Tibial artery (tissue), 4 donors: Measurements from ENCODE around the gene GFM1.
"Not testable (repeated sequence)": the region's sequence is repeated elsewhere in the genome, so short reads cannot be mapped to it uniquely, and the experiment has no call there.

ENCODE experiments used
- DNase-seq, 2 donors: peaks; one replicate each; pipeline ENCODE4 v3.0.0-alpha.2; 2019
- H3K27ac ChIP-seq, 2 donors: fragments of 200-600 bp; sonication (generic) in 1 of 2; 1 replicate in 1 of 2; 2 replicates in 1 of 2; pipeline ENCODE4 v1.5.1; 2018 to 2019; ENCODE audit warnings: mild to moderate bottlenecking in 1 of 2
- H3K27me3 ChIP-seq, 2 donors: fragments of 200-600 bp; sonication (generic) in 1 of 2; one replicate each; pipeline versions ENCODE4 v1.5.1 to v1.6.0; 2016 to 2019
- H3K36me3 ChIP-seq, 3 donors: fragments of 200-600 bp; sonication (generic) in 2 of 3; one replicate each; pipeline ENCODE4 v1.5.1; 2016 to 2019; ENCODE audit warnings: mild to moderate bottlenecking in 2 of 3
- H3K4me1 ChIP-seq, 4 donors: fragments of 200-600 bp; sonication (generic) in 2 of 4; 1 replicate in 3 of 4; 2 replicates in 1 of 4; pipeline ENCODE4 v1.5.1; 2016 to 2019
- H3K4me3 ChIP-seq, 2 donors: fragments of 200-600 bp; sonication (generic) in 1 of 2; 1 replicate in 1 of 2; 2 replicates in 1 of 2; pipeline ENCODE4 v1.5.1; 2018 to 2019; ENCODE audit warnings: mild to moderate bottlenecking in 2 of 2
- H3K9me3 ChIP-seq, 3 donors: fragments of 200-600 bp; sonication (generic) in 1 of 3; one replicate each; pipeline ENCODE4 v1.5.1; 2016 to 2019
- intact Hi-C: fragments of 100-400 bp; cut with DNase I; formaldehyde crosslinking; loops from one replicate; pipeline ENCODE4 v1.15.0; 2023; ENCODE audit warnings: low total_unique reads
- TF ChIP-seq, protein P1 (sequence below), 2 experiments: fragments of 200-600 bp in 1 of 2; fragments of 450-650 bp in 1 of 2; IDR thresholded peaks; one replicate each; pipeline ENCODE4 v1.5.1; 2017 to 2019; ENCODE audit warnings: antibody characterized with exemption in 2 of 2, mild to moderate bottlenecking in 1 of 2, moderate library complexity in 1 of 2

Gene GFM1

DNA sequence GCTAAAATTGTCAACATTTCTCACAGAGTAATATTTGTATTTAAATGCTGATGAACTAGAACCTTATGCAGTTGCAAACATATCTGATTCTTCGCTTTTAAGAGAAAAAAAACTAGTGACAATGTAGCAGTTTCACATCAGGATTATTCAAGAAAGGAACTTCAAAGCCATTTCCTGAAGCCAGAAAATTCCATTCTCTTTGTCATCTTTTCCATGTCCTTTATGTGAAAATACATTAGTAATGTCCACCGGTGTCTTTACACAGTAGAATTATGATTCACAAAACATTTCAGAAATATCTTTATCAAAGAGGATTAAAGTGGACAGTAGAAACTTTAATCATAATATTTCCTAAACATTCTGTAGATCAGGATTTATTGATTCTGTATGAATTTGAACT, 40.8 kb downstream of the GFM1 start:
- Histone ChIP-seq H3K4me3 (no peak overlapping the region), H3K27me3 (no peaks in the 10 kb centered on the region), H3K36me3 (peaks cover 5 to 25% (median 19%) of the 10 kb centered on the region in 3 donors), H3K27ac (no peak overlapping the region), H3K9me3 (no peaks in the 10 kb centered on the region), H3K4me1 (no peaks in the 10 kb centered on the region)
- TF ChIP-seq, protein P1, sequence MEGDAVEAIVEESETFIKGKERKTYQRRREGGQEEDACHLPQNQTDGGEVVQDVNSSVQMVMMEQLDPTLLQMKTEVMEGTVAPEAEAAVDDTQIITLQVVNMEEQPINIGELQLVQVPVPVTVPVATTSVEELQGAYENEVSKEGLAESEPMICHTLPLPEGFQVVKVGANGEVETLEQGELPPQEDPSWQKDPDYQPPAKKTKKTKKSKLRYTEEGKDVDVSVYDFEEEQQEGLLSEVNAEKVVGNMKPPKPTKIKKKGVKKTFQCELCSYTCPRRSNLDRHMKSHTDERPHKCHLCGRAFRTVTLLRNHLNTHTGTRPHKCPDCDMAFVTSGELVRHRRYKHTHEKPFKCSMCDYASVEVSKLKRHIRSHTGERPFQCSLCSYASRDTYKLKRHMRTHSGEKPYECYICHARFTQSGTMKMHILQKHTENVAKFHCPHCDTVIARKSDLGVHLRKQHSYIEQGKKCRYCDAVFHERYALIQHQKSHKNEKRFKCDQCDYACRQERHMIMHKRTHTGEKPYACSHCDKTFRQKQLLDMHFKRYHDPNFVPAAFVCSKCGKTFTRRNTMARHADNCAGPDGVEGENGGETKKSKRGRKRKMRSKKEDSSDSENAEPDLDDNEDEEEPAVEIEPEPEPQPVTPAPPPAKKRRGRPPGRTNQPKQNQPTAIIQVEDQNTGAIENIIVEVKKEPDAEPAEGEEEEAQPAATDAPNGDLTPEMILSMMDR (IDR thresholded peaks at IDR 0.05): no peak
- intact Hi-C loops: no loop called here
- DNase-seq: no peak

DNA sequence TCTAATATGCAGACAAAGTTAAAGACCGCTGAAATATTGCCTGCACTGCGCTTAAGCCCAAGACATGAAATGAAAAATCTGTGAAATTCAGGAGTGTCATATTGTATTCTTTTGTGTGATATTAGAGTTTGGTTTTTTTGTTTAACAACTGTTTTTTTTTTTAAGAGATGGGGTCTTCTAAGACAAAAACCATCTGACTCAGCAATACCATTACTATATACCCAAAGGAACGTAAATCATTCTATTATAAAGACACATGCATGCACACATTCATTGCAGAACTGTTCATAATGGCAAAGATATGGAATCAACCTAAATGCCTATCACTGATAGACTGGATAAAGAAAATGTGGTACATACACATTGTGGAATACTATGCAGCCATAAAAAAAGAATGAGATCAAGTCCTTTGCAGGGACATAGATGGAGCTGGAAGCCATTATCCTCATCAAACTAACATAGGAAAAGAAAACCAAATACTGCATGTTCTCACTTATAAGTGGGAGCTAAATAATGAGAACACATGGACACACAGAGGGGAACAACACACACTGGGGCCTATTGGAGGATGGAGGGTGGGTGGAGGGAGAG, 49.6 kb downstream of the GFM1 start:
- H3K36me3 ChIP-seq: peaks cover 0 to 47% (median 31%) of the 10 kb centered on the region in 3 donors
- H3K27ac ChIP-seq, H3K4me3 ChIP-seq, H3K9me3 ChIP-seq, intact Hi-C loops, H3K4me1 ChIP-seq, H3K27me3 ChIP-seq, DNase-seq: not testable (repeated sequence)

DNA sequence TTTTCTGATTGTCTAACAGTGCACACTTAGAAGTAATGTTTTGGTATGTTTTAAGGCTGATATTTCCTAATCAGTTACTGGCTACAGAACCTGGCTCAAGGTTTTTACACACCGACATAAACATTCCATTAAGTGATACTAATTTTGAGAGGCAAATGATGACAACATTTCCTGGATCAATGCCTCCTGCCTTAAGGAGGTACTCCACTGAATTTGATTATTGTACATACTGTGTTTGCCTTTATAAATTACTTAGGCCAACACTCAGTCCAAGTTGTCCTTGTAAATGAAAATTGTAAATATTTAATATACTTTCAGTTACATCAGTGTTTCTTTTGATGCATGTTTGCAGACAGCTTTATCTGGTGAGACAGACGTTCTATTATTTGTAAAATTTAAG, 52.3 kb downstream of the GFM1 start:
- intact Hi-C loops: no loop called here
- no peak overlapping the region for H3K27ac ChIP-seq
- TF ChIP-seq, protein P1 (IDR thresholded peaks at IDR 0.05): no peak
- H3K9me3 ChIP-seq: no peaks in the 10 kb centered on the region
- H3K27me3 ChIP-seq: no peaks in the 10 kb centered on the region
- peaks cover 0 to 37% (median 19%) of the 10 kb centered on the region in 3 donors for H3K36me3 ChIP-seq
- DNase-seq: no peak
- H3K4me1 ChIP-seq: peaks cover 0 to 16% (median 0%) of the 10 kb centered on the region in 4 donors
- no peak overlapping the region for H3K4me3 ChIP-seq

DNA sequence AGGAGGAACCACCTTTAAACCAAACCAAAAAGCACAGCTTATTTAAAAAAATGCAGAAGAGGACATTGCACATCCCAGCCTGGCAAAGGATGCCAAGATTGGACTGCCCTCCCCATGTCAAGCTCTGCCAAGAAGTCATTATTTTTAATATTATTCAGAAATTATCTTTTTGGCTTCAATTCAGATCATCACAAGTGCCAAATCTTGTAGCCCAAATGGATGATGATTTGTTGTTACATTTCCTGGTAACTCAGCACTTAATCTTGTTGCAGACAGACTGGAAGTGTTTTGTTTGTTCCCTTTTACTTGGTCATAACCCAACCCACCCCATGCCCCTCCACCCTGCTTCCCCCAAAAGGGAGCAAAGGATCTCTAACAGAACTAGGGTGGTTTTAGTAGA, 56.2 kb downstream of the GFM1 start:
- H3K27ac ChIP-seq: no peak overlapping the region
- DNase-seq: no peak
- no peak overlapping the region for H3K4me3 ChIP-seq
- no peaks in the 10 kb centered on the region for H3K9me3 ChIP-seq
- no peaks in the 10 kb centered on the region for H3K27me3 ChIP-seq
- peaks cover 0 to 13% (median 0%) of the 10 kb centered on the region in 3 donors for H3K36me3 ChIP-seq
- TF ChIP-seq, protein P1 (IDR thresholded peaks at IDR 0.05): no peak
- intact Hi-C loops: no loop called here
- H3K4me1 ChIP-seq: peaks cover 0 to 27% (median 0%) of the 10 kb centered on the region in 4 donors

DNA sequence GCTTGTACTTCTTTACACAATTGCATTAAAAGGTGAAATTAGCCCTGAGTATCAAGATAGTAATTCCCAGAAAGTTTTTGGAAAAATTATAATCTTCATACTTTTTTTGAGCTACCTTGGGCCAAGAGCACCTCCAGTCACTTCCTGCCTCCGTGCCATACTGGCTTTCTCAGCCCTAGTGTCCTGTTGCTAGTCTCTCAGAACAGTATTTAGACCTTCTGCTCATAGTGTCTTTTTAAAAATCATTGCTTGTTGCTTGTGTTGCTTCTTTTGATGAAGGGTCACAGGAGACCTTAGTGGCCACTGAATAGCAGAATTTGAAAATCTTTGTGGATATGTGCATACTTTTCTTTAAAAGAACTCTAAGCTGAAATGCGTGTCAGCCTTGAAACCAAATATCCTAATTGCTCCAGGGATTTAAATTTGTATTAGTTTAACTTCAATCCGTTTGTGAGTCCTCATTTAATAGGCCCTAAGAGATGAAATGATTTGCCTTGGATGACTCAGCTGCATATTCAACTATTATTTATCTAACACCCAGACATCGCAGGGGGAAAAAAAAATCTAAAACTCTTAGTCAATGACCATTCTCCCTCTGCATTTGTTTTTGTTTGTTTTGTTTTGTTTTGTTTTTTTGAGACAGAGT, 57.2 kb downstream of the GFM1 start:
- peaks cover 0 to 27% (median 0%) of the 10 kb centered on the region in 4 donors for H3K4me1 ChIP-seq
- peaks cover 0 to 19% (median 0%) of the 10 kb centered on the region in 3 donors for H3K36me3 ChIP-seq
- intact Hi-C loops: no loop called here
- TF ChIP-seq, protein P1 (IDR thresholded peaks at IDR 0.05): no peak
- no peak overlapping the region for H3K27ac ChIP-seq
- no peak overlapping the region for H3K4me3 ChIP-seq
- no peak for DNase-seq
- no peaks in the 10 kb centered on the region for H3K27me3 ChIP-seq
- no peaks in the 10 kb centered on the region for H3K9me3 ChIP-seq

DNA sequence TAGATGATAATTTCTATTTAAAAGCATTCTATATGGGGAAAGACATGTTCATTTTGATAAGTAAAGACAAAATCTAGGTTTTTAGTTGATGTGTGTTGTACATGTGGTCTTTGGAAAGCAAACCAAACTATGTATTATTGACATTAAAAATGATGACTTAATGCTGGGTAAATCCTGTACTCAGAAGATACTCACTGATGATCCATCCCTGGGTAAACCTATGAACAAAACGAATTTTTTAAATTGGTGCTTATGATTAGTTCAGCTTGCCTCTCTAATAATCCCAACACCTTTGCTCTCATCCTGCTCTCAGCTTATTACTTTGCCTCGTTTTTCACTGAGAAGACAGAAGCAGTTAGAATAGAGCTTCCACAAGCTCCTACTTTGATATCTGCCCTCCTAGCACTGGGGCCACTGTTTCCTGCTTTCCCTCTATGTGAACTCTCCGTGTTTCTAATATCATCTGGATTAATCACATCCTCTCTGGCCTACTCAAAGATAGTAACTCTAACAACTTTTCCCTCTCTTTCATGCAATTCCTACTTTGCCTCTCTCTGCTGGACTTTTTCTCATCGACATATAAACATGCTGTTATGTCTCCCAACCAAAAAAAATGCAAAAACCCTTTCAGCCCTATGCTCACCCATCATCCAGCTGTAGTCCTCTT, 58.6 kb downstream of the GFM1 start:
- TF ChIP-seq, protein P1 (IDR thresholded peaks at IDR 0.05): no peak
- Histone ChIP-seq H3K4me1 (peaks cover 0 to 27% (median 0%) of the 10 kb centered on the region in 4 donors), H3K27me3 (no peaks in the 10 kb centered on the region), H3K27ac (no peak overlapping the region), H3K4me3 (no peak overlapping the region), H3K36me3 (peaks cover 0 to 24% (median 0%) of the 10 kb centered on the region in 3 donors), H3K9me3 (no peaks in the 10 kb centered on the region)
- no peak for DNase-seq
- intact Hi-C loops: no loop called here
